Tibial artery (tissue), 4 donors: ENCODE data around the gene B3GALT2.
"Not testable (repeated sequence)": the region's sequence is repeated elsewhere in the genome, so short reads cannot be mapped to it uniquely, and the experiment has no call there.

ENCODE experiments used
- DNase-seq, 2 donors: peaks; one replicate each; pipeline ENCODE4 v3.0.0-alpha.2; 2019
- H3K27ac ChIP-seq, 2 donors: fragments of 200-600 bp; sonication (generic) in 1 of 2; 1 replicate in 1 of 2; 2 replicates in 1 of 2; pipeline ENCODE4 v1.5.1; 2018 to 2019; ENCODE audit warnings: mild to moderate bottlenecking in 1 of 2
- H3K27me3 ChIP-seq, 2 donors: fragments of 200-600 bp; sonication (generic) in 1 of 2; one replicate each; pipeline versions ENCODE4 v1.5.1 to v1.6.0; 2016 to 2019
- H3K36me3 ChIP-seq, 3 donors: fragments of 200-600 bp; sonication (generic) in 2 of 3; one replicate each; pipeline ENCODE4 v1.5.1; 2016 to 2019; ENCODE audit warnings: mild to moderate bottlenecking in 2 of 3
- H3K4me1 ChIP-seq, 4 donors: fragments of 200-600 bp; sonication (generic) in 2 of 4; 1 replicate in 3 of 4; 2 replicates in 1 of 4; pipeline ENCODE4 v1.5.1; 2016 to 2019
- H3K4me3 ChIP-seq, 2 donors: fragments of 200-600 bp; sonication (generic) in 1 of 2; 1 replicate in 1 of 2; 2 replicates in 1 of 2; pipeline ENCODE4 v1.5.1; 2018 to 2019; ENCODE audit warnings: mild to moderate bottlenecking in 2 of 2
- H3K9me3 ChIP-seq, 3 donors: fragments of 200-600 bp; sonication (generic) in 1 of 3; one replicate each; pipeline ENCODE4 v1.5.1; 2016 to 2019
- CTCF ChIP-seq, 2 experiments: fragments of 200-600 bp in 1 of 2; fragments of 450-650 bp in 1 of 2; IDR thresholded peaks; one replicate each; pipeline ENCODE4 v1.5.1; 2017 to 2019; ENCODE audit warnings: antibody characterized with exemption in 2 of 2, mild to moderate bottlenecking in 1 of 2, moderate library complexity in 1 of 2
- intact Hi-C: fragments of 100-400 bp; cut with DNase I; formaldehyde crosslinking; loops from one replicate; pipeline ENCODE4 v1.15.0; 2023; ENCODE audit warnings: low total_unique reads

The B3GALT2 gene

GRCh38 chr1:193189442-193190095 lies 3.2 kb upstream of the B3GALT2 start:
- H3K4me3 ChIP-seq = no peak overlapping the region
- no peaks in the 10 kb centered on the region for H3K27me3 ChIP-seq
- intact Hi-C loops = no loop called here
- peaks cover 0 to 4% (median 0%) of the 10 kb centered on the region in 3 donors for H3K36me3 ChIP-seq
- no peak for DNase-seq
- H3K9me3 ChIP-seq = no peaks in the 10 kb centered on the region
- TF ChIP-seq CTCF (IDR thresholded peaks at IDR 0.05) = no peak
- H3K4me1 ChIP-seq = peaks cover 0 to 62% (median 10%) of the 10 kb centered on the region in 4 donors
- no peak overlapping the region for H3K27ac ChIP-seq

GRCh38 chr1:193188915-193189314 lies 2.5 kb upstream of the B3GALT2 start:
- H3K4me3 ChIP-seq, H3K9me3 ChIP-seq, intact Hi-C loops, DNase-seq, H3K27me3 ChIP-seq, H3K36me3 ChIP-seq, H3K27ac ChIP-seq: not testable (repeated sequence)
- H3K4me1 ChIP-seq = peaks cover 0 to 69% (median 10%) of the 10 kb centered on the region in 4 donors

GRCh38 chr1:193187114-193187513 lies 701 bp upstream of the B3GALT2 start:
- Histone ChIP-seq H3K9me3 (no peaks in the 10 kb centered on the region), H3K27me3 (no peaks in the 10 kb centered on the region), H3K27ac (peak overlapping the region in 1 of 2 donors; percentile 15), H3K4me1 (peaks cover 0 to 85% (median 14%) of the 10 kb centered on the region in 4 donors), H3K36me3 (peaks cover 0 to 2% (median 0%) of the 10 kb centered on the region in 3 donors), H3K4me3 (no peak overlapping the region)
- no peak for DNase-seq
- no peak for TF ChIP-seq CTCF (IDR thresholded peaks at IDR 0.05)
- intact Hi-C loops = no loop called here

GRCh38 chr1:193185211-193185610 lies 1.2 kb downstream of the B3GALT2 start:
- intact Hi-C loops = no loop called here

GRCh38 chr1:193184776-193185175 lies 1.6 kb downstream of the B3GALT2 start:
- no peak for DNase-seq
- TF ChIP-seq CTCF (IDR thresholded peaks at IDR 0.05) = no peak
- Histone ChIP-seq H3K9me3 (no peaks in the 10 kb centered on the region), H3K27me3 (no peaks in the 10 kb centered on the region), H3K36me3 (no peaks in the 10 kb centered on the region), H3K4me3 (no peak overlapping the region), H3K4me1 (peaks cover 0 to 91% (median 19%) of the 10 kb centered on the region in 4 donors), H3K27ac (no peak overlapping the region)
- intact Hi-C loops = no loop called here

More at GRCh38 chr1:193185211-193185610, 1.2 kb downstream of the B3GALT2 start:
- no peaks in the 10 kb centered on the region for H3K36me3 ChIP-seq
- no peaks in the 10 kb centered on the region for H3K27me3 ChIP-seq
- TF ChIP-seq CTCF (IDR thresholded peaks at IDR 0.05) = no peak
- H3K4me3 ChIP-seq = no peak overlapping the region
- no peak for DNase-seq
- peaks cover 0 to 95% (median 19%) of the 10 kb centered on the region in 4 donors for H3K4me1 ChIP-seq
- no peaks in the 10 kb centered on the region for H3K9me3 ChIP-seq
- no peak overlapping the region for H3K27ac ChIP-seq

GRCh38 chr1:193183019-193183627 lies 3.3 kb downstream of the B3GALT2 start:
- Histone ChIP-seq H3K27ac (peak overlapping the region in 1 of 2 donors; percentile 36), H3K9me3 (no peaks in the 10 kb centered on the region), H3K4me3 (no peak overlapping the region), H3K4me1 (peaks cover 0 to 76% (median 19%) of the 10 kb centered on the region in 4 donors), H3K36me3 (no peaks in the 10 kb centered on the region), H3K27me3 (no peaks in the 10 kb centered on the region)
- DNase-seq = no peak
- intact Hi-C loops = no loop called here
- TF ChIP-seq CTCF (IDR thresholded peaks at IDR 0.05) = peak; percentile 61 to 71
